Endothelial cell (in vitro differentiated cells): ENCODE measurements around the gene RUNX3. TPM values are rescaled to one million over a fixed set of nuclear protein-coding genes. Genes with fewer than 3 reads are reported as not detected.

Source experiments
- DNase-seq: peaks from one replicate; pipeline ENCODE4 v3.0.0; 2021; ENCODE audit warnings: low spot score
- H3K27ac Mint-ChIP-seq: one replicate; pipeline ENCODE4 v1.8.0; 2021; ENCODE audit warnings: mixed read lengths, inconsistent platforms; ENCODE audit not compliant: unreplicated experiment
- H3K27me3 Mint-ChIP-seq: one replicate; pipeline ENCODE4 v1.8.0; 2021; ENCODE audit warnings: mild to moderate bottlenecking, moderate library complexity, mixed read lengths, inconsistent platforms; ENCODE audit not compliant: unreplicated experiment
- H3K36me3 Mint-ChIP-seq: one replicate; pipeline ENCODE4 v1.8.0; 2021; ENCODE audit warnings: mild to moderate bottlenecking, low read depth, mixed read lengths, inconsistent platforms; ENCODE audit not compliant: unreplicated experiment
- H3K4me1 Mint-ChIP-seq: one replicate; pipeline ENCODE4 v1.8.0; 2021; ENCODE audit warnings: mild to moderate bottlenecking, mixed read lengths, inconsistent platforms; ENCODE audit not compliant: unreplicated experiment
- H3K4me3 Mint-ChIP-seq: one replicate; pipeline ENCODE4 v1.8.0; 2021; ENCODE audit warnings: mild to moderate bottlenecking, mixed read lengths, inconsistent platforms; ENCODE audit not compliant: unreplicated experiment
- H3K9me3 Mint-ChIP-seq: one replicate; pipeline ENCODE4 v1.8.0; 2021; ENCODE audit warnings: mixed read lengths, inconsistent platforms; ENCODE audit not compliant: unreplicated experiment
- CTCF ChIP-seq: fragments of 200-600 bp; sonication (generic); IDR thresholded peaks from one replicate; pipeline ENCODE4 v1.5.0; 2021; ENCODE audit warnings: antibody characterized with exemption; ENCODE audit not compliant: unreplicated experiment
- total RNA-seq: library from RNA; stranded (reverse); fragmentation: NEBNext Ultra II Directional; extraction: Animal tissue kit (Norgen Biotek cat#: 25700); gene quantifications from one replicate; pipeline ENCODE4 v1.2.1, GENCODE V29; 2021; ENCODE audit not compliant: unreplicated experiment

RUNX3 gene
- total RNA-seq, 1 donor from 2014 or later = 1.8 TPM

DNA sequence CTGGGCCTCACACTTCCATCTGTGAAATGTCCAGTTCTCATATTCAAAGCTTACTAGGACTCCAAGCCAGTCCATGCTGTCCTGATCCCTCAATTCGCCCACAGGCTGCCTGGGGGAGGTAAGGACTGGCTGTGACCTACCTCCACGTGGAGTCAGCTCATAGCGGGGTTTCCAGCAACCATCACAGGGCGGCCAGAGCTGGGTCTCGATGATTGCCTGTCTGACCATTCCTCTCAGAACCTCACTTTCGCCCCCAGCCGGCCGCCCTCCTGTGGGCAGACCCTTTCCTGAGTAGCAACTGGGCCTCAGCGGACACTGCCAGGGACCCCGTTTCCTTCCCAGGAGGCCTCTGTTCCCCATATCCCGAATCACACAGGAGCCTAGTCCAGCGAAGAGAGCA lies 3.4 kb upstream of the RUNX3 start:
- TF ChIP-seq CTCF = no peak
- Mint-ChIP-seq H3K9me3 (no peaks in the 10 kb centered on the region), H3K4me1 (peaks cover 14% of the 10 kb centered on the region), H3K36me3 (no peaks in the 10 kb centered on the region), H3K27ac (no peak overlapping the region), H3K27me3 (peaks cover 28% of the 10 kb centered on the region), H3K4me3 (no peak overlapping the region)
- no peak for DNase-seq

- no peak overlapping the region for H3K27ac Mint-ChIP-seq
- TF ChIP-seq CTCF = no peak
These were observed 2.7 kb upstream of the RUNX3 start for GRCh38 chr1:24932725-24933294.

GRCh38 chr1:24932284-24932683 lies 2.2 kb upstream of the RUNX3 start:
- Mint-ChIP-seq H3K27me3 (peaks cover 33% of the 10 kb centered on the region), H3K27ac (no peak overlapping the region), H3K4me3 (no peak overlapping the region), H3K4me1 (peaks cover 24% of the 10 kb centered on the region), H3K36me3 (peaks cover 3% of the 10 kb centered on the region), H3K9me3 (no peaks in the 10 kb centered on the region)
- peak; percentile 81 for TF ChIP-seq CTCF
- peak; percentile 84 for DNase-seq

More at GRCh38 chr1:24932725-24933294, 2.7 kb upstream of the RUNX3 start:
- Mint-ChIP-seq H3K4me1 (peaks cover 19% of the 10 kb centered on the region), H3K27me3 (peaks cover 32% of the 10 kb centered on the region), H3K36me3 (peaks cover 1% of the 10 kb centered on the region), H3K4me3 (no peak overlapping the region), H3K9me3 (no peaks in the 10 kb centered on the region)
- DNase-seq = no peak

GRCh38 chr1:24931468-24932231 lies 1.6 kb upstream of the RUNX3 start:
- Mint-ChIP-seq H3K27ac (no peak overlapping the region), H3K36me3 (peaks cover 3% of the 10 kb centered on the region), H3K9me3 (no peaks in the 10 kb centered on the region), H3K4me1 (peaks cover 29% of the 10 kb centered on the region), H3K4me3 (peak overlapping the region; percentile 47), H3K27me3 (peaks cover 32% of the 10 kb centered on the region)
- no peak for DNase-seq
- TF ChIP-seq CTCF = no peak

GRCh38 chr1:24931146-24931467 lies 1.0 kb upstream of the RUNX3 start:
- no peak overlapping the region for H3K27ac Mint-ChIP-seq
- DNase-seq = no peak
- H3K9me3 Mint-ChIP-seq = no peaks in the 10 kb centered on the region
- peak overlapping the region; percentile 47 for H3K4me3 Mint-ChIP-seq
- H3K4me1 Mint-ChIP-seq = peaks cover 33% of the 10 kb centered on the region
- peaks cover 33% of the 10 kb centered on the region for H3K27me3 Mint-ChIP-seq
- H3K36me3 Mint-ChIP-seq = peaks cover 3% of the 10 kb centered on the region
- TF ChIP-seq CTCF = no peak
